ENCODE measurements around the gene PRR20D. TPM values are rescaled to one million over a fixed set of nuclear protein-coding genes. Genes with fewer than 3 reads are reported as not detected.

PRR20D gene
- total RNA-seq, 2 experiments from 2014 or later: not detected

DNA sequence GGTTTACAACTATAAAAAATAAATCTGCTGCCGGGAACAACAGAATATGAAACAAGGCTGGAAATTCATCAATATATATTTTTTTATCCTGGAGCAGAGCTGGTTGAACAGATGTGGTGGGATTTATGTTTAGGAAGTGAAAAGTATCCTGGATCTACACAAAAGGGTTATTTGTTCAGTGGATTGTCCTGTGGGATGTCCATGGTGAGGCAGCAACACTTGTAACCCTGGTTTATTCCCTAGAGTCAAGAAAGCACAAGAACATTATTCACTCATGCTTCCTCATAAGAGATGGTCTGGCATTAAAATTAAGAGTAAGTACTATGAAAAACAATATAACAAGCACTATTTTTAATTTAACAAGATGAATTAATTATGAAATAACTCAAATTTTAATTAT, 52.6 kb downstream of the PRR20D start:
- Mint-ChIP-seq H3K27me3 (no peaks in the 10 kb centered on the region), H3K4me1 (no peaks in the 10 kb centered on the region), H3K27ac (no peak overlapping the region), H3K9me3 (peaks cover 2% of the 10 kb centered on the region), H3K4me3 (no peak overlapping the region), H3K36me3 (no peaks in the 10 kb centered on the region)
- DNase-seq: no peak
- POLR2A ChIA-PET: no interaction called here
- no peak for ATAC-seq (ENCODE audit: low read depth)

Other genes starting within 250 kb of the PRR20D start
- not detected for gene PRR20A, start 19.7 kb upstream of the PRR20D start, total RNA-seq
- not detected for gene PRR20B, start 13.1 kb upstream of the PRR20D start, total RNA-seq
- gene PRR20C, start 6.6 kb upstream of the PRR20D start, total RNA-seq: not detected
- gene PRR20E, start 6.6 kb downstream of the PRR20D start, total RNA-seq: not detected